Adrenal gland (tissue), 12 donors: ENCODE results near the gene ARPC5L. TPM values are rescaled to one million over a fixed set of nuclear protein-coding genes. Genes with fewer than 3 reads are reported as not detected.
A peak's percentile ranks its signal among the peaks of the same experiment; 100 is the strongest.

Experiments
- DNase-seq, 7 donors: peaks; one replicate each; pipeline ENCODE4 v3.0.0-alpha.2; 2019 to 2020
- H3K27ac ChIP-seq, 5 donors: fragments of 200-600 bp; sonication (generic) in 4 of 5; 1 replicate in 3 of 5; 2 replicates in 2 of 5; pipeline versions ENCODE4 v1.5.1 to v1.8.0; 2016 to 2020; ENCODE audit warnings: mild to moderate bottlenecking in 1 of 5
- H3K27me3 ChIP-seq: fragments of 200-600 bp; 2 replicates; pipeline ENCODE4 v1.8.0; 2021
- H3K36me3 ChIP-seq, 2 donors: fragments of 200-600 bp; replicated peaks in 1 of 2; 1 replicate in 1 of 2; 2 replicates in 1 of 2; pipeline versions ENCODE4 v1.5.1 to v1.8.0; 2018 to 2022
- H3K4me1 ChIP-seq, 2 donors: fragments of 200-600 bp; replicated peaks in 1 of 2; 1 replicate in 1 of 2; 2 replicates in 1 of 2; pipeline versions ENCODE4 v1.5.1 to v1.8.0; 2018 to 2021
- H3K4me3 ChIP-seq, 4 donors: fragments of 200-600 bp; sonication (generic) in 3 of 4; one replicate each; pipeline ENCODE4 v1.5.1; 2016 to 2018
- H3K9me3 ChIP-seq, 3 donors: fragments of 200-600 bp; sonication (generic) in 1 of 3; replicated peaks in 1 of 3; 1 replicate in 2 of 3; 2 replicates in 1 of 3; pipeline versions ENCODE4 v1.5.1 to v1.8.0; 2016 to 2021
- POLR2A ChIP-seq, 2 donors: fragments of 450-650 bp; IDR thresholded peaks; one replicate each; pipeline ENCODE4 v1.6.1; 2017; ENCODE audit warnings: antibody characterized with exemption in 2 of 2, mild to moderate bottlenecking in 2 of 2, moderate library complexity in 1 of 2
- WGBS, 4 donors: extraction: QIAGEN DNeasy Blood & Tissue Kit in 2 of 4; methylation state at CpG; one replicate each; pipeline versions ENCODE4 v1.1.5 to v1.1.7; 2013 to 2017; 5-methylcytosine and 5-hydroxymethylcytosine counted together
- intact Hi-C, 2 donors: fragments of 100-400 bp; cut with DNase I; formaldehyde crosslinking; loops; one replicate each; pipeline versions ENCODE4 v1.14.1 to v1.15.0; 2022 to 2023
- polyA plus RNA-seq, 3 donors: library from polyadenylated mRNA; stranded (reverse); fragments of 200-250 nt in 2 of 3; fragments of 350-450 nt in 1 of 3; fragmentation: Illumina TruSeq in 1 of 3; extraction: RNeasy Lipid Tissue Mini Kit (QIAGEN cat#74804) in 1 of 3; gene quantifications; one replicate each; pipeline ENCODE4 v1.2.3, GENCODE V29; 2013 to 2014
- total RNA-seq, 9 donors: library from RNA; depleted of rRNA in 4 of 9; stranded (reverse); fragments of >200 nt in 4 of 9; fragments of 120-200 nt in 1 of 9; fragmentation: NEBNext Ultra II Directional in 1 of 9; extraction: Animal tissue kit (Norgen Biotek cat#: 25700) in 1 of 9; gene quantifications; one replicate each; pipeline versions ENCODE4 v1.1.0 to v1.2.4, GENCODE V29; 2013 to 2023
- TF ChIP-seq, protein P1 (sequence below), 6 experiments: fragments of 450-650 bp in 4 of 6; fragments of 200-600 bp in 2 of 6; sonication (generic) in 1 of 6; IDR thresholded peaks; 1 replicate in 5 of 6; 2 replicates in 1 of 6; pipeline versions ENCODE4 v1.5.1 to v1.8.0; 2016 to 2021; ENCODE audit warnings: antibody characterized with exemption in 6 of 6, mild to moderate bottlenecking in 2 of 6, moderate library complexity in 1 of 6
- donor health status: healthy with polysubstance abuse.
- donor health status: Bipolar disorder and iron deficiency.
- donor health status: DM: yes; HTN: yes; CAD: no.
- donor health status: DM: no; HTN: no; CAD: no.
- donor health status: DM: no; HTN: no; CAD: no.
- donor health status: DM: yes; HTN: yes; CAD: no.

ARPC5L gene
- total and polyA plus RNA-seq, 12 donors = 20.7 to 97.6 (median 38.3) TPM

GRCh38 chr9:124852829-124853531, 8.9 kb upstream of the ARPC5L start, which contains the start of gene WDR38:
TSS of gene WDR38 (plus strand) at chr9:124853460. CDS start at chr9:124853532, 72 bp downstream.
- TF ChIP-seq, protein P1, sequence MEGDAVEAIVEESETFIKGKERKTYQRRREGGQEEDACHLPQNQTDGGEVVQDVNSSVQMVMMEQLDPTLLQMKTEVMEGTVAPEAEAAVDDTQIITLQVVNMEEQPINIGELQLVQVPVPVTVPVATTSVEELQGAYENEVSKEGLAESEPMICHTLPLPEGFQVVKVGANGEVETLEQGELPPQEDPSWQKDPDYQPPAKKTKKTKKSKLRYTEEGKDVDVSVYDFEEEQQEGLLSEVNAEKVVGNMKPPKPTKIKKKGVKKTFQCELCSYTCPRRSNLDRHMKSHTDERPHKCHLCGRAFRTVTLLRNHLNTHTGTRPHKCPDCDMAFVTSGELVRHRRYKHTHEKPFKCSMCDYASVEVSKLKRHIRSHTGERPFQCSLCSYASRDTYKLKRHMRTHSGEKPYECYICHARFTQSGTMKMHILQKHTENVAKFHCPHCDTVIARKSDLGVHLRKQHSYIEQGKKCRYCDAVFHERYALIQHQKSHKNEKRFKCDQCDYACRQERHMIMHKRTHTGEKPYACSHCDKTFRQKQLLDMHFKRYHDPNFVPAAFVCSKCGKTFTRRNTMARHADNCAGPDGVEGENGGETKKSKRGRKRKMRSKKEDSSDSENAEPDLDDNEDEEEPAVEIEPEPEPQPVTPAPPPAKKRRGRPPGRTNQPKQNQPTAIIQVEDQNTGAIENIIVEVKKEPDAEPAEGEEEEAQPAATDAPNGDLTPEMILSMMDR (IDR thresholded peaks at IDR 0.05) = peak; percentile 82 to 100 (median 99)
- TF ChIP-seq POLR2A (IDR thresholded peaks at IDR 0.05) = no peak
- WGBS, 4 donors = 1% methylated on average over 19 to 51 of the region's 51 CpGs
- peak; percentile 73 to 87 (median 81) for DNase-seq

GRCh38 chr9:124853605-124854143, 8.3 kb upstream of the ARPC5L start:
- TF ChIP-seq POLR2A (IDR thresholded peaks at IDR 0.05) = no peak
- TF ChIP-seq, protein P1 (IDR thresholded peaks at IDR 0.05) = no peak
- Histone ChIP-seq H3K4me1 (peaks cover 4 to 14% of the 10 kb centered on the region in 2 donors), H3K9me3 (no peaks in the 10 kb centered on the region), H3K36me3 (peaks cover 0 to 18% of the 10 kb centered on the region in 2 donors), H3K4me3 (peak overlapping the region in 1 of 4 donors; percentile 36), H3K27ac (no peak overlapping the region), H3K27me3 (no peaks in the 10 kb centered on the region)
- intact Hi-C loops = loop anchor here (2.0 to 10.0 kb wide), 3 partner anchors 79 to 521 kb away; no protein-coding TSS in a partner anchor
- 72 to 81% (median 74%) methylated on average over 7 to 11 of the region's 11 CpGs for WGBS, 4 donors
- no peak for DNase-seq

More at GRCh38 chr9:124852829-124853531, 8.9 kb upstream of the ARPC5L start, which contains the start of gene WDR38:
- Histone ChIP-seq H3K9me3 (no peaks in the 10 kb centered on the region), H3K4me3 (peak within 1 kb of the TSS in 2 of 4 donors; percentile 7 to 36), H3K4me1 (peaks cover 4 to 12% of the 10 kb centered on the region in 2 donors), H3K27ac (no peak within 1 kb of the TSS), H3K27me3 (no peaks in the 10 kb centered on the region), H3K36me3 (peaks cover 0 to 11% of the 10 kb centered on the region in 2 donors)
- intact Hi-C loops = loop anchor here (2.0 to 10.0 kb wide), 3 partner anchors 78 to 522 kb away; no protein-coding TSS in a partner anchor

GRCh38 chr9:124854161-124854560, 7.8 kb upstream of the ARPC5L start:
- no peak overlapping the region for H3K4me3 ChIP-seq
- 79 to 90% (median 85%) methylated on average over 6 to 8 of the region's 8 CpGs for WGBS, 4 donors
- H3K9me3 ChIP-seq = no peaks in the 10 kb centered on the region
- H3K36me3 ChIP-seq = peaks cover 0 to 23% of the 10 kb centered on the region in 2 donors
- no peak for DNase-seq
- no peaks in the 10 kb centered on the region for H3K27me3 ChIP-seq
- peaks cover 4 to 19% of the 10 kb centered on the region in 2 donors for H3K4me1 ChIP-seq
- intact Hi-C loops = loop anchor here in 1 of 2 donors (10.0 kb wide), 1 partner anchor 521 kb away; no protein-coding TSS in a partner anchor
- no peak overlapping the region for H3K27ac ChIP-seq
- TF ChIP-seq, protein P1 (IDR thresholded peaks at IDR 0.05) = no peak
- no peak for TF ChIP-seq POLR2A (IDR thresholded peaks at IDR 0.05)

- no peak overlapping the region for H3K27ac ChIP-seq
- intact Hi-C loops = loop anchor here in 1 of 2 donors (10.0 kb wide), 1 partner anchor 520 kb away; no protein-coding TSS in a partner anchor
- H3K9me3 ChIP-seq = no peaks in the 10 kb centered on the region
- H3K36me3 ChIP-seq = peaks cover 0 to 30% of the 10 kb centered on the region in 2 donors
- no peaks in the 10 kb centered on the region for H3K27me3 ChIP-seq
- WGBS, 4 donors = 59 to 74% (median 66%) methylated on average over 7 of the region's 7 CpGs
- peaks cover 4 to 25% of the 10 kb centered on the region in 2 donors for H3K4me1 ChIP-seq
- no peak overlapping the region for H3K4me3 ChIP-seq
- TF ChIP-seq, protein P1 (IDR thresholded peaks at IDR 0.05) = no peak
- TF ChIP-seq POLR2A (IDR thresholded peaks at IDR 0.05) = no peak
- DNase-seq = no peak
Observed at GRCh38 chr9:124854822-124855221, 7.1 kb upstream of the ARPC5L start.
